GM18867 (cell line): ENCODE measurements around the gene COMMD10.
"Not testable (repeated sequence)": the region's sequence is repeated elsewhere in the genome, so short reads cannot be mapped to it uniquely, and the experiment has no call there.

Experiments
- ATAC-seq: cut with Tn5 transposase; IDR thresholded peaks from one replicate; pipeline ENCODE4 v1.9.1; 2021; ENCODE audit warnings: mild to moderate bottlenecking, moderate library complexity; ENCODE audit not compliant: unreplicated experiment

COMMD10 gene

GRCh38 chr5:116084871-116085715 lies at the start of gene COMMD10:
COMMD10 (plus strand) TSS chr5:116085025.
- ATAC-seq = peak; percentile 93

- ATAC-seq = no peak
Measured at GRCh38 chr5:116035123-116035522, 49.7 kb upstream of the COMMD10 start.

GRCh38 chr5:116037236-116037822 lies 47.5 kb upstream of the COMMD10 start:
- no peak for ATAC-seq

- peak; percentile 85 for ATAC-seq
Measured at GRCh38 chr5:116038817-116039216, 46.0 kb upstream of the COMMD10 start.

GRCh38 chr5:116042375-116042774 lies 42.5 kb upstream of the COMMD10 start:
- no peak for ATAC-seq

- no peak for ATAC-seq
Measured at GRCh38 chr5:116044073-116044472, 40.8 kb upstream of the COMMD10 start.

GRCh38 chr5:116045821-116046220 lies 39.0 kb upstream of the COMMD10 start:
- ATAC-seq = no peak

GRCh38 chr5:116046261-116046660 lies 38.6 kb upstream of the COMMD10 start:
- no peak for ATAC-seq

- ATAC-seq = no peak
Measured at GRCh38 chr5:116046823-116047222, 38.0 kb upstream of the COMMD10 start.

- ATAC-seq = no peak
Measured at GRCh38 chr5:116058346-116058936, 26.4 kb upstream of the COMMD10 start.

- ATAC-seq = no peak
Measured at GRCh38 chr5:116062352-116062751, 22.5 kb upstream of the COMMD10 start.

GRCh38 chr5:116063950-116064349 lies 20.9 kb upstream of the COMMD10 start:
- ATAC-seq = no peak

- ATAC-seq = peak; percentile 46
Measured at GRCh38 chr5:116068028-116068632, 16.7 kb upstream of the COMMD10 start.

- ATAC-seq = no peak
Measured at GRCh38 chr5:116071211-116071610, 13.6 kb upstream of the COMMD10 start.

GRCh38 chr5:116075191-116075831 lies 9.5 kb upstream of the COMMD10 start:
- ATAC-seq = no peak

GRCh38 chr5:116076496-116076895 lies 8.3 kb upstream of the COMMD10 start:
- ATAC-seq = peak; percentile 97

GRCh38 chr5:116078199-116078598 lies 6.6 kb upstream of the COMMD10 start:
- ATAC-seq = no peak

GRCh38 chr5:116084287-116084691 lies 536 bp upstream of the COMMD10 start:
- peak; percentile 47 for ATAC-seq

GRCh38 chr5:116086309-116086708 lies 1.5 kb downstream of the COMMD10 start:
- not testable (repeated sequence) for ATAC-seq

- no peak for ATAC-seq
Measured at GRCh38 chr5:116088062-116088461, 3.2 kb downstream of the COMMD10 start.

- ATAC-seq = no peak
Measured at GRCh38 chr5:116090302-116090701, 5.5 kb downstream of the COMMD10 start.
